RKO (cell line): ENCODE data around the gene P2RX2.
A peak's percentile ranks its signal among the peaks of the same experiment; 100 is the strongest.

ENCODE experiments used
- DNase-seq: peaks from one replicate; pipeline ENCODE4 v3.0.0-alpha.2; 2016; ENCODE audit warnings: low spot score

The P2RX2 gene

DNA sequence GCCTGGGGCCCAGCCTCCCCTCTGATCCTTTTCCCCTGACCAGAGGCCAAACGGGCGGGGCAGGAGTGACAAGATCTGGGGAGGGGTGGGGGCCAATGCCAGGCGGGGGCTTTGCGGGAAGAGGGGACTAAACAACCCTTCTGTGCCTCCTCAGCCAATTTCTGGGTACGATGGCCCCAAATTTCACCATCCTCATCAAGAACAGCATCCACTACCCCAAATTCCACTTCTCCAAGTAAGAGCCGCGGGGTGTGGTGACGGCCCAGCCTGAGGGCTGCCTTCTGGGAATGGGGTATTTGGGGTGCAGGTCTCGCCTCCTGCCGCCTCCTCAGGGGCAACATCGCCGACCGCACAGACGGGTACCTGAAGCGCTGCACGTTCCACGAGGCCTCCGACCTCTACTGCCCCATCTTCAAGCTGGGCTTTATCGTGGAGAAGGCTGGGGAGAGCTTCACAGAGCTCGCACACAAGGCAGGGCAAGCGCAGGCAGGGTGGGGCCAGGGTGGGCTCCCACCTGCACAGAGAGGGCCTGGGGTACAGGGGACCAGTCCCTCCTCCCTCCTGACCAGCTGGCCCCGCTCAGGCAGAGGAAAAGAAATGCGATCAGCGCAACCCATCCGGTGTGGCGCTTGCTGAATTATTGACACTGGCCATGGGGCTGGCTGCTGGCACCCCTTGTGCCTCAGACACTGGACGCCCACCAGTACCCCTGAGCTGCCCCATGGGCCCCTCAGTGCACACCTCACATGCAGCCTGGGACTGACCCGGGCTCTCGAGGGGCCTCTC is 1.7 kb downstream of the P2RX2 start:
- no peak for DNase-seq

DNA sequence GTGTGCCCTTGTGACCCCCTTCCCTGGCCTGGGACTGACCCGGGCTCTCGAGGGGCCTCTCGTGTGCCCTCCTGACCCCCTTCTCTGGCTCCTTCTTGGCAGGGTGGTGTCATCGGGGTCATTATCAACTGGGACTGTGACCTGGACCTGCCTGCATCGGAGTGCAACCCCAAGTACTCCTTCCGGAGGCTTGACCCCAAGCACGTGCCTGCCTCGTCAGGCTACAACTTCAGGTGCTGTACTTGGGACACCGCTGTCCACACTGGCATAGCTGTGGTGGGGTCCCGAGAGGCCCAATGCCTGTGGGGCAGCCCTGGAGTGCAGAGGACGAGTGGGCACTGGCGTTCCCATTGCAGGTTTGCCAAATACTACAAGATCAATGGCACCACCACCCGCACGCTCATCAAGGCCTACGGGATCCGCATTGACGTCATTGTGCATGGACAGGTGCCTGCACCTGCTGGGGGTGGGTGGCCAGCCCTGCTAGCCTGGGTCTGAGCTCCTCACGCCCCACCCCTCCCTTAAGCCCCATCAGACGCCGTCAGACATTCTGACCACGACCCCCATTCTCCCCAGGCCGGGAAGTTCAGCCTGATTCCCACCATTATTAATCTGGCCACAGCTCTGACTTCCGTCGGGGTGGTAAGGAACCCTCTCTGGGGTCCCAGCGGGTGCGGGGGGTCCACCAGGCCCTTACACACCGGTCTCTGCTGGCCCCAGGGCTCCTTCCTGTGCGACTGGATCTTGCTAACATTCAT is 2.5 kb downstream of the P2RX2 start:
- no peak for DNase-seq

DNA sequence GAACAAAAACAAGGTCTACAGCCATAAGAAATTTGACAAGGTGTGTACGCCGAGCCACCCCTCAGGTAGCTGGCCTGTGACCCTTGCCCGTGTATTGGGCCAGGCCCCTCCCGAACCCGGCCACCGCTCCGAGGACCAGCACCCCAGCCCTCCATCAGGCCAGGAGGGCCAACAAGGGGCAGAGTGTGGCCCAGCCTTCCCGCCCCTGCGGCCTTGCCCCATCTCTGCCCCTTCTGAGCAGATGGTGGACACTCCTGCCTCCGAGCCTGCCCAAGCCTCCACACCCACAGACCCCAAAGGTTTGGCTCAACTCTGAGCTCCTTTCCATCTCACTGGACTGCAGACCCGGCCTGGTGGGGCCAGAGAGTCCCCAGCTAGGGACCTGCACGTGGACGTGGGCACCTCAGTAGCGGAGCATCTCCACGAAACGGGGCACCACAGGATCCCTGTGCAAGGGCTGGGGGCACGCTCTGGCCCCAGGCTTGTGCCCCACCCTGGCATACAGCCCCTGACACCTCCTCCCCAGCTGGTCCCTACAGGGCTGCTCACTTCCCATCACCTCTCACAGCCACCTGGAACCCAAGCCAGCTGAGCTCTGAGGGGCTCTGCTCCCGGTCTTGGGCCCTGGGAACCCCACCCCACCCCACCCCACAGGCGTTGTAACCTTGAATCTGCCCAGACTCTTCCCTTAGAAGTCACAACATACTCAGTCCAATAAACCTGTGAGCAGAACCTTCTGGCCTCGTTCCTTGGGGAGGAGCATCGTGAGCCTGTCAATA is 3.3 kb downstream of the P2RX2 start:
- no peak for DNase-seq

DNA sequence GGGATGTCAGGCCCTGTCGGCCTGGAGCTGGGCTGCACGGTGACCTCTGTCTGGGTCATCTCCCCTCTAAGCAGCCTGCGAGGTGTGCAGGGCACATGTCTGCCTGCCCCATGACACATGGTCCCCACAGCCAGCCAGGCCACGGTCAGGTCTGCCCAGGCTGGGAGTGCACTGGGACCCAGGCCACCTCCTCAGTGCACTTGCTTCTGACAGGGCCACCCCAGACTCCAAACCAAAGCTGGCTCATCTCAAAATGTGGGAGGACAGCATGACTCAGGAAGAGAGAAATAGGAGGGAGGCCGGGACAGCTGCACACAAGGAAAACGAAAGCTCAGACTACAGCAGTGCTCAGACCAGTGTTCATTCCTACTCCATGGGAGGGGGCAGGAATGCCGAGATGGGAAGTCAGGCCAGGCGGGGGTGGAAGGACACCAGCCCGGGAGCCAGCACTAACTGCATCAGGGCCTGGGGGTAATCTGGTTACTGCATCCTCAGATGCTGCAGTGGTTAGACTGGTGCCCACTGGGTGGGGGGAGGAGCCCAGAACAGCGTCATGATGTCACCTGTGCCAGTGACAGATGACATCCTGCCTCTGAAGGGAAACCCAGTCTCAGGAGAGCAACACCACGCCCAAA is 4.0 kb downstream of the P2RX2 start:
- peak; percentile 60 for DNase-seq

DNA sequence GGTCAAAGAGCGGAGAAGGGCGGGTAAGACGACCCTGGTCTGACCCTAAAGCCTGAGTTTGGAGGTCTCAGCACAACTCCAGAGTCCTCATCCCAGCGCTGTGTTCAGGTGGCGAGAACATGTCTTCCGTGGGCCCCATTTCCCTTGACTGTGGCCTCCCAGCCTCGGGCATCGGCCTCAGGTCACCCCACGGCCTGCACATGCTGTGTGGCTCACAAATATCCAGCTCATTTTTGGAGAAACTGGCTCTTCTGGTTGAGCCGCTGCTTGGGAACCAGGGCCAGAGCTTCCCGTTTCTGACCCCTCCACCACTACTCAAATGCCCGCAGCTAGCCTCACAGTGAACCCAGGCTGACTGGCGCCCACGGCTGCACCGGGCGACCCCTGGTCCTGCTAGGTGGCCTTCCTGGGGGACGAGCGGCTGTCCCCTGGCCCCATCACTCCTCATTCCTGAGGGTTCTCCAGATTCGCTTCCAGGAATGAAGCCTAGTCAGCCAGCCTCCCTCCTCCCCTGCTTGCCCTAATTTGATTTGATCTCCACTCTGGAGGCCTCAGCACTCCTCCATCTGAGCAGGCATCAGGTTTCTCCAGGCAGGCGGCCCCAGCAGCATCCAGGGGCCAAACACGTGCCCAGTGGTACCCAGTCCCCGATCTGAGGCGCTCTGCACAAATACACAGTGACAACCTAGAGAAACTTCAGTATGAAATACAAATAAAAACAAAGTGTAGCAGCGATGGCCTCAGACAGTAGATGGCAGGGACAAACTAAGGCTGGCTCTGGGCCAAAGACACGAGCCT is 4.7 kb downstream of the P2RX2 start:
- DNase-seq = no peak

DNA sequence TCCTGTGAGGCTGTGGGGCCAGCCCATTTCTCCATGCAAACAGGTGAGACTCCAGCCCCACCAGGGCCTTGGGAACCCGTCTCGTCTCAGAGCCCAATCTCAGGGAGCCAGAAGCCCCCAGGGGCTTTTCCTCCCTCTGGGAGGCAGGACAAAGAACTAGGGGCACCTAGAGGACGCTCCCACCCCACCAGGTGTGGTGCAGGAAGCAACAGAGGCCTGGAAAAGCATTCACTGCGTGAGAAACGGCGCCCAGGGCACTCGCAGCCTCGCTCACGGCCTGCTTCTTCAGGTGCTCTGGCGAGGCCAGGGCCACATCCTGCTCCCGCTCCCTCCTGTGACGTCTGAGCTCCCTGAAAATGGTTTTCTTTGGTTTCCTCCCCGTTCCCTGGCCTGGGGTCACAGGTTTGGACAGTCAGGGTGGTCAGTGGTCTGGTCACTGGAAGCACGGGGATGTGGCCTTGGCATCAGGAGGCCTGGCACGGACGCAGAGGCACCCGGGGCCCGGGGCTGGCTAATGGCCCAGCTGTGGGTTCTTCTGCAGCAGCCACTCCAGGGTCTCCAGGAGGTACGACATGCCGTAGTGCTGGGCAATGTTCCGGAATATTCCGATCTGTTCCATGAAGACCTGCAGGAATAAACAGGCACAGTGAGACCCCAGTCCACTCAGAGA is 5.7 kb downstream of the P2RX2 start:
- DNase-seq = no peak

DNA sequence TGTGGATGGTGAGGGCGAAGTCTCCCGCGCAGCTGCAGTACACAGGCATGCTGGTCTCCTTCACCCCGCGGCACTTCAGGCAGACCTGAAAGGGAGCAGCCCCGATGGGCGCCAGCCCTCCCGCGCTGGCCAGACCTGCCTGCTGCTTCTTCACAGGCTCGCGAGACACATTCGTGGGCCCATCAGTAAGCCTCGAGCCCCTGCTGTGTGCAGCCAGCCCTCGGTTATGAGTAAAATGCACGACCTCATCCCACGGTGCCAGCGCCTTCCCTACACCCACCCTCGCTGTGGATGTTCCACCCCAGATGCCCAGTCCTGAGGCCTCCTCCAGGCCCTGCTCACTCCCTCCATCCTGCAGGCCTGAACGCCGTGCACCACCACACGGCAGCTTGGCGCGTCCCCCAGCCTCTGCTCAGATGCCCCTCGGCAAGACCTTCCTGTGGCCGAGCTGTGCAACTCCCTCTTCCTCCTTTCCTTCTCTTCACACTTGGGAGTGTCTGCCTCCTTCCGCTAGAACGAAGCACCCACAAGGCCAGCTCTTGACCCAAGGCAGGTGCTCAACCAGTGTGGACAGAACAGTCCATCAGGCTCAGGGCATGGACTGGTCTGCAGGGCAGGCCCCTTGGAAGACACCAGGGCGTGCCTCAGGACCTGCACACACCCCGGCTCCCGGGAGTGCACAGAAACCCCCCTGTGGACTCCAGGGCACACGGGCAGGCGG is 6.5 kb downstream of the P2RX2 start:
- no peak for DNase-seq

DNA sequence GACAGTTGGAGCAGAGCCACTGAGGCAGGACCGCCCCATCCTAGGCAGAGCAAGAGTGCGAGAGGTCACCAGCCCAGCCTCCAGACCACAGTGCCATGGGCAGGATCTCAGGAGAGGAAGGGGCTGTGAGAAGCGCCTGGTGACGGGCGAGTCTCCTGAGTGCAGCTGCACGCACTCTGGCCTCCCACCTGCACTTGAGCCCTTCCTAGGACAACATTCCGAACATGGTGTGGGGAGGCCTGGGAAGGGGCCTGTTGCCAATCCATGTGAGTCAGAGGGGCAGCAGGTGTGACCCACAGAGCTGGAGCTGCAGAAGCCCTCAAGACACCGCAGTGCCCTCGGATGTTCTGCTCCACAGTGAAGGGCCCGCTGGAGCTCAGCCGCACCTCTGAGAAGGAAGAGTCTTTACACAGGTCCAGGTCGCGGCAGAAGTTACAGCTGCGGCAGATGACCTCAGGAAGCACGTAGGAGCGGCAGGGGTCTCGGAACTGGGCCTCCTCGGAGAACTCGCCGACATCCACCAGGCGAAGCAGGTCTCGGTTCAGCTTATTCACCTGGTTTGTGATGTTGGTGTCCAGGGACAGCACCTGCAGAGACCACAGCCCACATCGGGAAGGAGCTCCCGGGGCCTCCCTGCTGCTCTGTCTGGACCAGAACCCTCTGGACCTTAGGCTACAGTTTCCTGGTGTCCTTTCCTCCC is 7.3 kb downstream of the P2RX2 start:
- DNase-seq = no peak

DNA sequence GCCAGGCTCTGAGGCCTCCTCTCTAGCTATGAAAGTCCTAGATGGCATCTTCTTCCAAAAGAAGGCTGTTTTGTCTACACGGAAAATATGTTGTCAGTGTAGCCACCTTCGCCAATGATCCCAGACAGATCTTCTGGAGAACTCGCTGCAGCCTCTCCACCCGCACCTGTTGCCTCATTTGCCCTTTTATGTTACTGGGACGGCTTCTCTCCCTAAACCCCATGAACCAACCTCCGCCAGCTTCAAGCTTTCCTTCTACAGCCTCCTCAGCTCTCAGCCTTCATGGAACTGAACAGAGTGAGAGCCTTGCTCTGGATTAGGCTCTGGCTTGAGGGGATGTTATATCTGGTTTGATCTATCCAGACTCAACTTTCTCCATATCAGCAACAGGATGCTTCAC is 10.8 kb downstream of the P2RX2 start:
- DNase-seq = no peak

DNA sequence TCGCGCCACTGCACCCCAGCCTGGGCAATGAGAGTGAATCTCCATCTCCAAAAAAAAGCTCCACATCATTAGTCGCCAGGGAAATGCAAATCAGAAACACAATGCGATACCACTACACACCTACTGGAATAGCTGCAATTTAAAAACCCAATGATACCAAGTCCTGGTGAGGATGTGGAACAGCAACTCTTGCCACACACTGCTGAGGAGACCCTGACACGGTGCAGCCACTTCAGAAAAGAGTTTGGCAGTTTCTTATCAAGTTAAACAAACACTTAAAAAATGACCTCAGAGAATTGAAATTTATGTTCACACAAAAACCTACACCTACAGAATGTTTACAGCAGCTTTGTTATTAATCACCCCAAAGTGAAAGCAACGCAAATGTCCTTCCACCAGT is 12.1 kb downstream of the P2RX2 start:
- no peak for DNase-seq

DNA sequence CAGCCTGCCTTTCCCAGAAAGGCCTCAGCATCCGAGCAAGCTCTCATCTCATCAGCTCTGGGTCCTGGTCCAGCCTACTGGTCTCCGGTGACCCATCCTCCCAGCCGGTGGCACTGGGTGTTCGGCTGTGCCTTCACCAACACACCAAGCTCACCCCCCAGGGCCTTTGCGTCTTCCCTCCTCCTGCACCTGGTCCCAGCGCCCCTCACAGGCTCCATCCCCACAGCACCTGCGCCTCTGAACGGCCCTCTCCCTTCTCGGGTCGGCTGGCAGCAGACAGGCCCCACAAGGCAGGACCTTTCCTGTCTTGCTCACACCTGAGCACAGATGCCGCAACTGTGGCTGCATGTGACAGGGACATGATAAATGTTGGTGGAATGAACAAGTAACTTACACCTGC is 13.1 kb downstream of the P2RX2 start:
- no peak for DNase-seq

DNA sequence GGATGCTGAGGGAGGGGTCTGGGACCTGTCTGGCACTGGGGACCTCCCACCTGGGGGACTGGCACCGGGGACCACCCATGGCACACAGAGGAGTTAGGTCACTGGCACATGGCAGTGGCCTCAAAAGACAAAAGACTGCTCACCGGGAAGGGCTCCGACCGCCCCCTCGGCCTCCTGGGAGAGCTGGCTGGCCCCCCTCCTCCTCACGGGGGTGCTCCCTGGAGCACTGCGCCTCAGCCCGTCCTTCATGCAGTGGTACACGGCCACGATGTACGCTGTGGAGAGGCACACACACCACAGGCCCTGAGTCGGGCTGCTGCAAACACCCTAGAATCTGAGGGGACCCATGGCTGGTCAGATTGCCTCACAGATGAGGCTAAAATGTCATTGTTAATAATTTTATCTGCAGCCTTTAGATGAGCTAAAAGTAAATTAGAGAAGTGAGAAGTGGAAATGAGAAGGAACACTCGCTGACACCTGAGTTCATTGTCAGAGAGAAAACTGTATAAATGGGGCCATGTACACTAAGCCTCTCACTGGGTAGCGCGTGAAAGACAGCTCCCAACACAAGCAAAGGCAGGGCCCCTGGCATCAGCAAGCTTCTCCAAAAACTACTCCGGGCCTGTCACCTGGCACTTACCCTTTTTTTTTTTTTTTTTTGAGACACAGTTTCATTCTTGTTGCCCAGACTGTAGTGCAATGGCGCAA is 14.1 kb downstream of the P2RX2 start:
- no peak for DNase-seq

DNA sequence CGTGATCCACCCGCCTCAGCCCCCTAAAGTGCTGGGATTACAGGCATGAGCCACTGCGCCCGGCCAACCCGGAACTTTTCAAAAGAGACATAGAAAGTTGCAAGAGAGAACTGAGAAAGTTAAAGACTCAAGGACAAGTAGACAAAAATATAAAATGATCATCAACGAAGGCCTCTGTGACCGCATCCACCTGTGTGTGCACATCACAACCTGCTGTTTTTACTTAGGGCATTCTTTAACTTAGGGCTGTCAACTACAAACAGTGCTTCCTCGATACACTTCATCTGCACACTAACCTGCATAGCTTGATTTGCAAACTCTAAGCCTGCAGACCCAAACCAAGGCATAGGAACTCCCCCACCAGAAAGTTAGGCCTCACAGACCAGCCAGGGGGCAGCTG is 14.8 kb downstream of the P2RX2 start:
- DNase-seq = no peak

DNA sequence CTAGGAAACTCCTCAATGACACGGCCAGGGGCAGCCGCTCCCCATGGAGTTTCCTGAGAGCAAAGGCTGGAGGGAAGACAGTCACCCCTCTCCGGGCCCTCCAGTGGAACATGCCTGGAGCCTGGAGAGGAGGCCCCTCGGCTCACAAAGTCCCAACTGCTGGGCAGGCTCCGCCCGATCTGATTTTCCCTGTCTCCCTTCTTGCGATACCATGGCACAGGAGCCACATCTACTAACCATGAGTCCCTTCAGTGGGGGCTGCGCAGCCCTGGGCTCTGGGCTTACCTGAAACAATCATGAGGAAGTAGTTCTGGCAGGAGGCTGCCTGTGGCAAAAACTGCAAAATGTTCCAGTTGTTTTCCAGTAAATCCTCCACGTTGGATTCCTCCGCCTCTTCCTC is 15.3 kb downstream of the P2RX2 start:
- no peak for DNase-seq

DNA sequence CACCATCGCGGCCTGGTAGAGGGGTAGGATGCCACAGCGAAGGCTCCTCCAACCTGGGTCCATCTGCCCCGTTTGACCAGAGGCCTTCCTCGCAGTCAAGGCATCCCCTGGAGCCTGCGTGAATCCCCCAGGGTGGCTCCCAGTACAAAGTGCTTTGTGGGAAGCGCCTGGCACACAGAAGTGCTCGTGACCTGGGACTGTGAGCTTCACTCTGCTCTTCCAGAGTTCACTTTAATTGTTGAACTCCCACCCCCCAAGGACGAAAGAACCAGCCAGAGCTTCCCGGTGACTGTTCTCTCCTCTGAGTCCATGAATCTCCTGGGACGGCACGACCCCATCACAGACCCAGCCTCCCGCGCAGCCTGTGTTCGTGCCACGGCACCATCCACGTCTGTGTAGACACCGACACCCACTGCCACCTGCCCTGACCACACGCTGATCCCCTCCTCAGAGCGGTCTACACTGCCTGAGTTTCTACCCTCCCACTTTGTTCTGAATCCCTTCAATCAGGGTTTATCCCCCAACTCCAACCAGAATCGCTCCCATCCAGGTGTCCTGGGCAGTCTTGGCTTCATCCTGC is 15.9 kb downstream of the P2RX2 start:
- no peak for DNase-seq

DNA sequence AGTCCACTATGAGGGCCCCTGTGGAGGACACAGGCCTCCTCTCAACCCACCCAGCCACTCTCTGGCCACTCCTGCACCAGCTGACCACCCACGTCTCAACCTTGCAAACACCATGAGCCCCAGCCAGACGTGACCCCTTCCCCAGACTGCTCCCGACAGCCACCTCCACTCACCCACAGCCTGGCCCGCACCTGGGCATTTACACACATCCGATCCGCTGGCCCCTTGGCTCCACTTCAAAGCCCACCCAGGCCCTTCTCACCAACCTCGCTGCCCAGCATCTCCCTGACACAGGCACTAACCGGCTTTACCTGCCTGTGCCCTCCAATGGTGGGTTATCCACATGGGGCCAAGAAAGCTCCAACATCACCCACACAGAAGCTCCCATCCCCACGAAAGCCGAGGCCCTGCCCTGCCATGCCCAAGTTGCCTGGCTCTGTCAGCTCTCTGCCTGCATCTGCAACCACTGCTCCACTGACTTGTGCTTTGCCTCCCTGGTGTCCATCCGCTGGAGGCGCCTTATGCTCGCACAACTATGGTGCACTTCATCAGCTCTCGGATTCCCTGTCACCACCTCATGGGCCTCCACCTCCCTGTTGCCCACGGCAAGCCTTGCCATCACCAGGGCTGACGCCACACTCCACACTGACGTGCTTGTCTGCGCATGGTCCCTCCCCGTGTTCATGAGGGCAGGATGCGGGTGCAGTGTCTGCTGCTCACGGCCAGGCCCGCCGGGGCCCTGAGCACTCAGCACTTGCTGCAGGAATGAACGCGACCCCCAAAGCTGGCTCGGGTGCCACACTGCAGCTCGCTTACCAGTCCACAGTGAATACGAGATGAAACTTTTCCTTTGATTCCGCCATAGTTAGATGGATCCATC is 16.7 kb downstream of the P2RX2 start:
- no peak for DNase-seq

DNA sequence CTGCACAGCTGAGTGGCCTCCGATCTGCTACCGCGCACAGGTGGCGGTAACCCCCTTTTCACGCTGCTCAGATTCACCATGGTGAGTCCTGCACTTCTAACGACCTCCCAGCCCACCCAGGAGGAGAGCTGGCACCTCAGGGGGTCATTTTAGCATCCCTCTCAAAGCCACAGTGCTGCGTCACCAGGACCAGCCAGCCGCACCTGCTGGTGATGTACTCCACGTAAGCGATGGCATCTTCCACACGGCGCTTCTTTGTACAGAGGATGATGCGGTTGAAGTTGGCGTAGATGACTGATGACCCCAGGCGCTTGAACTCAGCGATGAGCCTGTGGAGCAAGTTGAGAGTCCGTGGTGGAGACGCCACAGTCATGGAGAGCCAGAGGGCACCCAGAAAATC is 19.2 kb downstream of the P2RX2 start:
- no peak for DNase-seq
